ENCODE measurements around the gene MXRA8. TPM values are rescaled to one million over a fixed set of nuclear protein-coding genes. Genes with fewer than 3 reads are reported as not detected.
"Not testable (repeated sequence)": the region's sequence is repeated elsewhere in the genome, so short reads cannot be mapped to it uniquely, and the experiment has no call there.

Gene MXRA8
- total RNA-seq, 2 experiments from 2014 or later = 0.61 TPM; not detected in 1

GRCh38 chr1:1318777-1319645, 39.3 kb downstream of the MXRA8 start:
- CTCF ChIA-PET = interaction anchor here (1.4 kb wide), 1 partner anchor 10 kb away, joined by 3 read pairs; no protein-coding TSS in a partner anchor
- Mint-ChIP-seq H3K36me3 (peaks cover 15% of the 10 kb centered on the region), H3K27ac (no peak overlapping the region), H3K9me3 (ENCODE audit: low read depth) (no peaks in the 10 kb centered on the region), H3K4me3 (no peak overlapping the region), H3K27me3 (no peaks in the 10 kb centered on the region), H3K4me1 (peaks cover 20% of the 10 kb centered on the region)
- ATAC-seq = no peak
- no peak for DNase-seq

GRCh38 chr1:1318131-1318652, 40.2 kb downstream of the MXRA8 start:
- Mint-ChIP-seq H3K36me3 (peaks cover 18% of the 10 kb centered on the region), H3K27me3 (no peaks in the 10 kb centered on the region), H3K4me3 (no peak overlapping the region), H3K4me1 (peaks cover 15% of the 10 kb centered on the region), H3K9me3 (ENCODE audit: low read depth) (no peaks in the 10 kb centered on the region), H3K27ac (no peak overlapping the region)
- CTCF ChIA-PET = no interaction called here
- no peak for ATAC-seq
- no peak for DNase-seq

GRCh38 chr1:1317420-1317819, 40.9 kb downstream of the MXRA8 start:
- Mint-ChIP-seq H3K4me3 (no peak overlapping the region), H3K27ac (no peak overlapping the region), H3K4me1 (peaks cover 10% of the 10 kb centered on the region), H3K36me3 (peaks cover 18% of the 10 kb centered on the region), H3K27me3 (no peaks in the 10 kb centered on the region), H3K9me3 (ENCODE audit: low read depth) (no peaks in the 10 kb centered on the region)
- DNase-seq (no peak), ATAC-seq (no peak)
- CTCF ChIA-PET = no interaction called here

GRCh38 chr1:1316199-1316598, 42.2 kb downstream of the MXRA8 start:
- H3K27me3 Mint-ChIP-seq; CTCF ChIA-PET; ATAC-seq; H3K4me3 Mint-ChIP-seq; DNase-seq; H3K9me3 Mint-ChIP-seq (ENCODE audit: low read depth); H3K4me1 Mint-ChIP-seq; H3K27ac Mint-ChIP-seq: not testable (repeated sequence)
- H3K36me3 Mint-ChIP-seq = peaks cover 16% of the 10 kb centered on the region

- no peak overlapping the region for H3K27ac Mint-ChIP-seq
- ATAC-seq (no peak), DNase-seq (no peak)
- H3K9me3 Mint-ChIP-seq (ENCODE audit: low read depth) = no peaks in the 10 kb centered on the region
- H3K4me1 Mint-ChIP-seq = peaks cover 4% of the 10 kb centered on the region
- H3K4me3 Mint-ChIP-seq = no peak overlapping the region
- no peaks in the 10 kb centered on the region for H3K27me3 Mint-ChIP-seq
- CTCF ChIA-PET = no interaction called here
- H3K36me3 Mint-ChIP-seq = peaks cover 16% of the 10 kb centered on the region
These were observed 42.9 kb downstream of the MXRA8 start for GRCh38 chr1:1315435-1315954.

- Mint-ChIP-seq H3K27me3 (no peaks in the 10 kb centered on the region), H3K27ac (no peak overlapping the region), H3K4me1 (peaks cover 3% of the 10 kb centered on the region), H3K36me3 (peaks cover 16% of the 10 kb centered on the region), H3K9me3 (ENCODE audit: low read depth) (no peaks in the 10 kb centered on the region), H3K4me3 (no peak overlapping the region)
- CTCF ChIA-PET = no interaction called here
- DNase-seq = no peak
- ATAC-seq = no peak
These were observed 43.5 kb downstream of the MXRA8 start for GRCh38 chr1:1314678-1315335.

GRCh38 chr1:1314237-1314586, 44.1 kb downstream of the MXRA8 start:
- Mint-ChIP-seq H3K4me1 (peaks cover 4% of the 10 kb centered on the region), H3K4me3 (no peak overlapping the region), H3K9me3 (ENCODE audit: low read depth) (no peaks in the 10 kb centered on the region), H3K27ac (no peak overlapping the region), H3K36me3 (peaks cover 16% of the 10 kb centered on the region), H3K27me3 (no peaks in the 10 kb centered on the region)
- ATAC-seq = no peak
- no peak for DNase-seq
- CTCF ChIA-PET = no interaction called here

- no peak for DNase-seq
- no peaks in the 10 kb centered on the region for H3K9me3 Mint-ChIP-seq (ENCODE audit: low read depth)
These were observed 44.7 kb downstream of the MXRA8 start for GRCh38 chr1:1313500-1314236.

GRCh38 chr1:1312450-1313314, 45.7 kb downstream of the MXRA8 start:
- Mint-ChIP-seq H3K27ac (no peak overlapping the region), H3K4me3 (no peak overlapping the region), H3K27me3 (no peaks in the 10 kb centered on the region), H3K4me1 (peaks cover 4% of the 10 kb centered on the region), H3K9me3 (ENCODE audit: low read depth) (no peaks in the 10 kb centered on the region), H3K36me3 (peaks cover 12% of the 10 kb centered on the region)
- CTCF ChIA-PET = interaction anchor here (1.0 kb wide), 1 partner anchor 13 kb away, joined by 3 read pairs; no protein-coding TSS in a partner anchor
- DNase-seq = no peak
- no peak for ATAC-seq

More at GRCh38 chr1:1313500-1314236, 44.7 kb downstream of the MXRA8 start:
- Mint-ChIP-seq H3K4me3 (no peak overlapping the region), H3K4me1 (peaks cover 4% of the 10 kb centered on the region), H3K27ac (no peak overlapping the region), H3K36me3 (peaks cover 14% of the 10 kb centered on the region), H3K27me3 (no peaks in the 10 kb centered on the region)
- no peak for ATAC-seq
- CTCF ChIA-PET = interaction anchor here (1.0 kb wide), 1 partner anchor 14 kb away, joined by 3 read pairs; no protein-coding TSS in a partner anchor

- H3K27me3 Mint-ChIP-seq = no peaks in the 10 kb centered on the region
- peaks cover 8% of the 10 kb centered on the region for H3K36me3 Mint-ChIP-seq
- DNase-seq (no peak), ATAC-seq (no peak)
- H3K9me3 Mint-ChIP-seq (ENCODE audit: low read depth) = no peaks in the 10 kb centered on the region
- H3K4me3 Mint-ChIP-seq = no peak overlapping the region
- CTCF ChIA-PET = no interaction called here
- H3K27ac Mint-ChIP-seq = no peak overlapping the region
- H3K4me1 Mint-ChIP-seq = peaks cover 12% of the 10 kb centered on the region
These were observed 46.9 kb downstream of the MXRA8 start for GRCh38 chr1:1311107-1312104.

GRCh38 chr1:1310476-1311053, 47.8 kb downstream of the MXRA8 start:
- Mint-ChIP-seq H3K27ac (no peak overlapping the region), H3K27me3 (no peaks in the 10 kb centered on the region), H3K4me1 (peaks cover 19% of the 10 kb centered on the region), H3K36me3 (peaks cover 6% of the 10 kb centered on the region), H3K4me3 (no peak overlapping the region), H3K9me3 (ENCODE audit: low read depth) (no peaks in the 10 kb centered on the region)
- no peak for ATAC-seq
- CTCF ChIA-PET = no interaction called here
- no peak for DNase-seq
